Endothelial cell (in vitro differentiated cells): ENCODE data around the gene MARK3. TPM values are rescaled to one million over a fixed set of nuclear protein-coding genes. Genes with fewer than 3 reads are reported as not detected.
A peak's percentile ranks its signal among the peaks of the same experiment; 100 is the strongest.

Source experiments
- DNase-seq: peaks from one replicate; pipeline ENCODE4 v3.0.0; 2021; ENCODE audit warnings: low spot score
- H3K27ac Mint-ChIP-seq: one replicate; pipeline ENCODE4 v1.8.0; 2021; ENCODE audit warnings: mixed read lengths, inconsistent platforms; ENCODE audit not compliant: unreplicated experiment
- H3K27me3 Mint-ChIP-seq: one replicate; pipeline ENCODE4 v1.8.0; 2021; ENCODE audit warnings: mild to moderate bottlenecking, moderate library complexity, mixed read lengths, inconsistent platforms; ENCODE audit not compliant: unreplicated experiment
- H3K36me3 Mint-ChIP-seq: one replicate; pipeline ENCODE4 v1.8.0; 2021; ENCODE audit warnings: mild to moderate bottlenecking, low read depth, mixed read lengths, inconsistent platforms; ENCODE audit not compliant: unreplicated experiment
- H3K4me1 Mint-ChIP-seq: one replicate; pipeline ENCODE4 v1.8.0; 2021; ENCODE audit warnings: mild to moderate bottlenecking, mixed read lengths, inconsistent platforms; ENCODE audit not compliant: unreplicated experiment
- H3K4me3 Mint-ChIP-seq: one replicate; pipeline ENCODE4 v1.8.0; 2021; ENCODE audit warnings: mild to moderate bottlenecking, mixed read lengths, inconsistent platforms; ENCODE audit not compliant: unreplicated experiment
- H3K9me3 Mint-ChIP-seq: one replicate; pipeline ENCODE4 v1.8.0; 2021; ENCODE audit warnings: mixed read lengths, inconsistent platforms; ENCODE audit not compliant: unreplicated experiment
- CTCF ChIP-seq: fragments of 200-600 bp; sonication (generic); IDR thresholded peaks from one replicate; pipeline ENCODE4 v1.5.0; 2021; ENCODE audit warnings: antibody characterized with exemption; ENCODE audit not compliant: unreplicated experiment
- total RNA-seq: library from RNA; stranded (reverse); fragmentation: NEBNext Ultra II Directional; extraction: Animal tissue kit (Norgen Biotek cat#: 25700); gene quantifications from one replicate; pipeline ENCODE4 v1.2.1, GENCODE V29; 2021; ENCODE audit not compliant: unreplicated experiment

Gene MARK3
- total RNA-seq, 1 donor from 2014 or later = 70.8 TPM

GRCh38 chr14:103501921-103502669 is 116.9 kb downstream of the MARK3 start:
- H3K36me3 Mint-ChIP-seq = peaks cover 41% of the 10 kb centered on the region
- no peak for TF ChIP-seq CTCF
- DNase-seq = no peak
- H3K9me3 Mint-ChIP-seq = no peaks in the 10 kb centered on the region
- H3K4me1 Mint-ChIP-seq = peaks cover 25% of the 10 kb centered on the region
- H3K27me3 Mint-ChIP-seq = peaks cover 5% of the 10 kb centered on the region
- H3K4me3 Mint-ChIP-seq = peak overlapping the region; percentile 5
- H3K27ac Mint-ChIP-seq = no peak overlapping the region

- Mint-ChIP-seq H3K4me1 (peaks cover 28% of the 10 kb centered on the region), H3K27me3 (peaks cover 5% of the 10 kb centered on the region), H3K4me3 (no peak overlapping the region), H3K36me3 (peaks cover 47% of the 10 kb centered on the region), H3K9me3 (no peaks in the 10 kb centered on the region), H3K27ac (no peak overlapping the region)
- TF ChIP-seq CTCF = no peak
- no peak for DNase-seq
Measured at GRCh38 chr14:103502877-103503276, 117.7 kb downstream of the MARK3 start.

- Mint-ChIP-seq H3K9me3 (no peaks in the 10 kb centered on the region), H3K4me1 (peaks cover 28% of the 10 kb centered on the region), H3K4me3 (peak overlapping the region; percentile 2), H3K36me3 (peaks cover 48% of the 10 kb centered on the region), H3K27me3 (peaks cover 5% of the 10 kb centered on the region), H3K27ac (no peak overlapping the region)
- no peak for DNase-seq
- no peak for TF ChIP-seq CTCF
Measured at GRCh38 chr14:103503296-103503695, 118.1 kb downstream of the MARK3 start.

GRCh38 chr14:103504991-103505565 is 119.9 kb downstream of the MARK3 start:
- Mint-ChIP-seq H3K4me1 (peaks cover 26% of the 10 kb centered on the region), H3K27me3 (peaks cover 5% of the 10 kb centered on the region), H3K27ac (peak overlapping the region; percentile 83), H3K9me3 (no peaks in the 10 kb centered on the region), H3K36me3 (peaks cover 55% of the 10 kb centered on the region), H3K4me3 (peak overlapping the region; percentile 80)
- TF ChIP-seq CTCF = peak; percentile 36
- DNase-seq = no peak

GRCh38 chr14:103507751-103508150 is 122.5 kb downstream of the MARK3 start:
- no peak for TF ChIP-seq CTCF
- H3K4me3 Mint-ChIP-seq = no peak overlapping the region
- peaks cover 46% of the 10 kb centered on the region for H3K36me3 Mint-ChIP-seq
- DNase-seq = no peak
- peaks cover 3% of the 10 kb centered on the region for H3K27me3 Mint-ChIP-seq
- no peaks in the 10 kb centered on the region for H3K9me3 Mint-ChIP-seq
- H3K4me1 Mint-ChIP-seq = peaks cover 8% of the 10 kb centered on the region
- H3K27ac Mint-ChIP-seq = no peak overlapping the region
